GM12878 (cell line): Measurements from ENCODE around the gene BPGM. TPM values are rescaled to one million over a fixed set of nuclear protein-coding genes. Genes with fewer than 3 reads are reported as not detected.

Experiments
- ATAC-seq: fragments of 200-7000 bp; cut with Tn5 transposase; 3 replicates; pipeline ENCODE4 v1.9.1; 2020; ENCODE audit warnings: mild to moderate bottlenecking, moderate library complexity
- BruUV-seq: library from RNA; stranded (reverse); fragments of 400-500 nt; replicated peaks from 2 replicates; lab custom pipeline; 2021; lab: Mats Ljungman, UMichigan
- CTCF ChIA-PET: fragments of 300-600 bp; sonication (Branson Sonifier 250); formaldehyde crosslinking; extraction: SDS; loops from one replicate; lab custom pipeline; 2021; ENCODE audit warnings: inconsistent platforms; lab: Yijun Ruan, JAX
- POLR2A ChIA-PET: fragments of 350-600 bp; formaldehyde crosslinking; extraction: SDS; loops from one replicate; lab custom pipeline; 2021; ENCODE audit warnings: inconsistent platforms; lab: Charles Lee
- RAD21 ChIA-PET: fragments of 300-600 bp; sonication (Branson Sonifier 250); formaldehyde crosslinking; loops from one replicate; lab custom pipeline; 2023; ENCODE audit warnings: antibody characterized with exemption; ENCODE audit not compliant: unreplicated experiment; lab: Charles Lee
- SMC1A ChIA-PET: fragments of 300-600 bp; sonication (Branson Sonifier 250); formaldehyde crosslinking; loops from one replicate; lab custom pipeline; 2023; ENCODE audit not compliant: unreplicated experiment, uncharacterized antibody; lab: Charles Lee
- DNase-seq: peaks from one replicate; pipeline ENCODE4 v3.0.0-alpha.2; 2011; ENCODE audit warnings: low read depth, low spot score
- FAIRE-seq: peaks from 3 replicates; lab custom pipeline; 2011; peaks lifted over from hg19 to GRCh38; lab: Jason Lieb, UNC
- H2AFZ ChIP-seq: 2 replicates; pipeline ENCODE4 v1.6.0; 2011; ENCODE audit warnings: low read depth, low read length, control low read depth; ENCODE audit not compliant: control insufficient read depth
- H3K27ac ChIP-seq: 2 replicates; pipeline ENCODE4 v1.5.1; 2011; ENCODE audit warnings: control low read depth; ENCODE audit not compliant: control insufficient read depth, insufficient read depth
- H3K27me3 ChIP-seq, 2 experiments: replicated peaks in 1 of 2; 2 replicates each; pipeline versions ENCODE4 v1.6.0 to v1.6.1; 2011; ENCODE audit warnings: low read length in 1 of 2; ENCODE audit not compliant: control insufficient read depth in 2 of 2, insufficient read depth in 2 of 2
- H3K36me3 ChIP-seq, 2 experiments: 2 replicates each; pipeline ENCODE4 v1.5.1; 2011; ENCODE audit warnings: low read length in 1 of 2; ENCODE audit not compliant: control insufficient read depth in 2 of 2, insufficient read depth in 2 of 2
- H3K4me1 ChIP-seq: 2 replicates; pipeline ENCODE4 v1.6.1; 2011; ENCODE audit warnings: mild to moderate bottlenecking, low read length, moderate library complexity, mixed read lengths; ENCODE audit not compliant: control insufficient read depth, insufficient read depth
- H3K4me2 ChIP-seq: 2 replicates; pipeline ENCODE4 v1.6.0; 2011; ENCODE audit warnings: control low read depth; ENCODE audit not compliant: control insufficient read depth, insufficient read depth
- H3K4me3 ChIP-seq: fragments of 200-600 bp; sonication (generic); 2 replicates; pipeline ENCODE4 v1.5.1; 2016
- H3K79me2 ChIP-seq: 2 replicates; pipeline ENCODE4 v1.6.0; 2011; ENCODE audit warnings: low read length; ENCODE audit not compliant: control insufficient read depth, insufficient read depth
- H3K9ac ChIP-seq: 2 replicates; pipeline ENCODE4 v1.8.0; 2011; ENCODE audit warnings: low read length, control low read depth, mixed read lengths; ENCODE audit not compliant: control insufficient read depth, insufficient read depth
- H3K9me3 ChIP-seq: replicated peaks from 3 replicates; pipeline ENCODE4 v1.5.1; 2011; ENCODE audit warnings: mild to moderate bottlenecking, low read length; ENCODE audit not compliant: control insufficient read depth, insufficient read depth
- H4K20me1 ChIP-seq: 2 replicates; pipeline ENCODE4 v1.6.0; 2011; ENCODE audit not compliant: control insufficient read depth, insufficient read depth
- CREB1 ChIP-seq: IDR thresholded peaks from 2 replicates; pipeline ENCODE4 v1.6.1; 2012; ENCODE audit warnings: low read depth, mild to moderate bottlenecking, inconsistent platforms
- KDM1A ChIP-seq: fragments of 200-600 bp; sonication (generic); IDR thresholded peaks from 2 replicates; pipeline ENCODE4 v1.6.1; 2016; ENCODE audit warnings: borderline replicate concordance
- NR2C1 ChIP-seq: fragments of 450-650 bp; IDR thresholded peaks from 2 replicates; pipeline ENCODE4 v1.6.1; 2017; ENCODE audit warnings: antibody characterized with exemption, mild to moderate bottlenecking, moderate library complexity
- RAD51 ChIP-seq: fragments of 450-650 bp; IDR thresholded peaks from 2 replicates; pipeline ENCODE4 v1.6.1; 2016; ENCODE audit warnings: moderate library complexity, mild to moderate bottlenecking, inconsistent platforms
- SMC3 ChIP-seq: IDR thresholded peaks from 2 replicates; pipeline ENCODE4 v1.6.1; 2011; ENCODE audit warnings: low read length, improper control_type of control experiment, borderline replicate concordance
- SUZ12 ChIP-seq: fragments of 200-600 bp; sonication (generic); IDR thresholded peaks from one replicate; pipeline ENCODE4 v1.6.1; 2018; ENCODE audit warnings: antibody characterized with exemption, mild to moderate bottlenecking; ENCODE audit not compliant: unreplicated experiment
- WGBS: methylation state at CpG from one replicate; pipeline ENCODE4 v1.1.6; 2016; ENCODE audit warnings: low lambda C conversion rate; ENCODE audit not compliant: insufficient replicate concordance, insufficient coverage; ENCODE audit errors: missing lambda C conversion rate; 5-methylcytosine and 5-hydroxymethylcytosine counted together
- in situ Hi-C: fragments of 300-500 bp; cut with MboI; formaldehyde crosslinking; loops from 9 replicates; pipeline ENCODE4 v1.14.3; 2018; ENCODE audit warnings: mixed read lengths
- intact Hi-C: fragments of 100-400 bp; cut with micrococcal nuclease; formaldehyde crosslinking; loops from one replicate; pipeline ENCODE4 v1.14.2; 2022; ENCODE audit not compliant: unreplicated experiment
- polyA plus RNA-seq, 11 experiments: library from polyadenylated mRNA; depleted of rRNA in 4 of 11; unstranded in 6 of 11; stranded (reverse) in 5 of 11; fragments of >200 nt; fragmentation: Nextera tagmentation in 4 of 11; fragmentation: Illumina TruSeq in 1 of 11; extraction: Ambion mirVana in 4 of 11; extraction: Trizol in 1 of 11; gene quantifications; 1 replicate in 1 of 11; 2 replicates in 10 of 11; pipeline versions ENCODE4 v1.2.1 to v1.2.3, GENCODE V29; 2011 to 2016; ENCODE audit warnings: inconsistent platforms in 2 of 11, missing spikeins in 2 of 11, low read depth in 1 of 11
- total RNA-seq, 4 experiments: library from RNA; depleted of rRNA in 3 of 4; stranded (reverse); fragments of >200 nt in 3 of 4; fragmentation: Illumina TruSeq in 1 of 4; extraction: Trizol in 1 of 4; gene quantifications; 2 replicates each; pipeline versions ENCODE4 v1.2.1 to v1.2.3, GENCODE V29; 2013 to 2021
- TF ChIP-seq, protein P1 (sequence below): fragments of 450-650 bp; IDR thresholded peaks from 2 replicates; pipeline ENCODE4 v1.6.1; 2016; ENCODE audit warnings: mild to moderate bottlenecking
- TF ChIP-seq, protein P2 (sequence below): IDR thresholded peaks from 2 replicates; pipeline ENCODE4 v1.6.1; 2012; ENCODE audit warnings: mild to moderate bottlenecking, low read depth, low read length

BPGM gene
- total and polyA plus RNA-seq, 10 of the 15 experiments (the other 5 are each of a cell fraction or from before 2014, with no cell fraction given) = 9.0 to 20.1 (median 15.2) TPM

DNA sequence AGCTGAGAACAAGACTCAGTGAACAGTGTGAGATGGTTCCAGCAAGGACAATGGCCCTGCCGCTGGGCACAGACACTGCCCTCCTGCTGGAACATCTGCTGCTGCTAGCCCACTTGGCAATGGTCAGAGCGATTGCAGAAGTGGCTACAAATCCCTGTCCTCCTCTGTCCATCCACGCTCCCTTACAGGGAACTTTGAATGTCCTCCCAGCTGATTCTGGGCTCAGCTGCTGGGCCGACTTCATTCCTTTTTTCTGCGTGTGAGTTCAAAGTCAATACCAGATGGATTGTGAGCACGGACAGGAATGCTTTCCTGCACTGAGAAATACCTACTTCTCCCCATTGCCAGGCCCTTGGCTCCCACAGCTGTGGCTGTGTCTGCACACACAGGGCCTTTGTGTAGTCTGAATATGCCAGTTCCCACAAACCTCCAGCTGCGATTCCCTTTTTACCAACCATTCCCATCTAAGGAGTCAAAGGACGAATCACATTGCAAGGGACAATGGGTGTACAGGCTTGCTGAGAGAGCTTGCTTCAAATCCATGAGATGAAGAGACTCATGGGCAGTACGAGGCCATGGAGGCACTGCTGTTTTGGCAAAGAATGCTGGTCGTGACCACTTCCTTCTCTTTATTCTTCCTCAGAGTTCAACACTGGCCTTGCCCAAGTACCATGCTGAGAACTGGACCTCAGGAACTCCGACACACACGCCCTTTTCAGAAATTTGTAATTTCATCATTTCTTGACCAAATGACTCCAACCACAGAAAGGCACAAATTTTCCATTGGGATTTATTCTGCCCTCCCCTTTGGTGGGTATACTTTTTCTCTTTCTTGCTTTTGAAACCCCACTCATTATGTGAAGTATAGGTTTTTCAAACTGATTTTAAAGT is 44.2 kb downstream of the BPGM start:
- SMC1A ChIA-PET = interaction anchor here (0.5 to 2.9 kb wide), 18 partner anchors 11 to 308 kb away, joined by 3 to 41 read pairs (median 4); partner anchors contain the start of gene BPGM

DNA sequence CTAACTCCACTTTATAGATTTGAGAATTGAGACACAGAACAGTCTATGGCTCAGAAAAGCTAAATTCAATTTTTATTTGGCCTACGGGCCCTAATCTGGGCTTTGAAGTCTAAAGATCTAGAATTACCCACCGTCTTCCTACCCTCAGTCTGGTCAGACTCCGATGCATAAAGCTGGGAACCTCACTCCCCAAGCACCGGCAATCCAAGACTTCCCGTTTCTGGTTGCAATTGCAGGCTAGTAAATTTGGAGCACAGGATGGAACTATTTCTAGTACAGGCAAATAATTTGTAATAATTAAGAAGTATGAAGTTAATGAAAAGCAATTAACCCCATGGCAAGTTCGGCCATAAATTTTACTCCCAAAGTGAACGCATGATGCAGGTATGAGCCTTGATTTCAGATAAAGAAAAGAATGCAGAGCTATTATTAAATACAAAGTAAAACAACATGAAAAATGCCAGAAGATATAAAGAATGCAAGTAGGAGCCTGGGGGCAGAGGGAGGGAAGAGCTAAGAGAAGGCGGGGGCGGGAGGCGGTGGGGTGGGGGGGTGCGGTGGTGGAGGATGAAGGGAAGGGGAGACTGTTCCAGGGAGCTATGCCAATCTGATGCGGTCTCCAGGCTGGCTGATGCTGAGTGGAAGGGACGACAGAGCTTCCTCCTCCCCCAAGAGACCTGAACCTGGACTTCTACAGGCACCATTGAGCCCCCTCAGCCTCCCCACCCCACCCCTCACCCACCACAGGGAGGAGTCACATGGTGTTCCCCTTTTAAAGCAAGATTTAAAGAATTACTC is 45.1 kb downstream of the BPGM start:
- Histone ChIP-seq H3K9ac (no peak overlapping the region), H3K4me1 (no peaks in the 10 kb centered on the region), H2AFZ (no peak overlapping the region), H3K4me2 (no peak overlapping the region), H4K20me1 (no peaks in the 10 kb centered on the region), H3K79me2 (no peaks in the 10 kb centered on the region), H3K4me3 (no peak overlapping the region), H3K27me3 (peaks cover 0 to 2% of the 10 kb centered on the region in 2 experiments; a peak in 1 of 4 replicates), H3K9me3 (no peaks in the 10 kb centered on the region), H3K27ac (no peak overlapping the region), H3K36me3 (no peaks in the 10 kb centered on the region)
- SMC1A ChIA-PET = interaction anchor here (0.5 to 1.2 kb wide), 3 partner anchors 32 to 220 kb away, joined by 3 read pairs; no protein-coding TSS in a partner anchor
- no peak for ATAC-seq
- no peak for DNase-seq
- RAD21 ChIA-PET = interaction anchor here (1.0 kb wide), 1 partner anchor 251 kb away, joined by 3 read pairs; no protein-coding TSS in a partner anchor
- WGBS = 48% methylated on average over 9 of the region's 13 CpGs
- intact Hi-C loops (no loop called here), in situ Hi-C loops (no loop called here)
- CTCF ChIA-PET = interaction anchor here (0.9 to 5.7 kb wide), 6 partner anchors 11 to 478 kb away, joined by 4 to 32 read pairs (median 8); no protein-coding TSS in a partner anchor
- FAIRE-seq = no peak
- BruUV-seq = no TSS peak
- POLR2A ChIA-PET = interaction anchor here (0.6 kb wide), 1 partner anchor 43 kb away, joined by 3 read pairs; no protein-coding TSS in a partner anchor
- TF ChIP-seq KDM1A = no peak
- no peak for TF ChIP-seq NR2C1
- TF ChIP-seq SUZ12 = no peak
- no peak for TF ChIP-seq RAD51
- TF ChIP-seq, protein P1, sequence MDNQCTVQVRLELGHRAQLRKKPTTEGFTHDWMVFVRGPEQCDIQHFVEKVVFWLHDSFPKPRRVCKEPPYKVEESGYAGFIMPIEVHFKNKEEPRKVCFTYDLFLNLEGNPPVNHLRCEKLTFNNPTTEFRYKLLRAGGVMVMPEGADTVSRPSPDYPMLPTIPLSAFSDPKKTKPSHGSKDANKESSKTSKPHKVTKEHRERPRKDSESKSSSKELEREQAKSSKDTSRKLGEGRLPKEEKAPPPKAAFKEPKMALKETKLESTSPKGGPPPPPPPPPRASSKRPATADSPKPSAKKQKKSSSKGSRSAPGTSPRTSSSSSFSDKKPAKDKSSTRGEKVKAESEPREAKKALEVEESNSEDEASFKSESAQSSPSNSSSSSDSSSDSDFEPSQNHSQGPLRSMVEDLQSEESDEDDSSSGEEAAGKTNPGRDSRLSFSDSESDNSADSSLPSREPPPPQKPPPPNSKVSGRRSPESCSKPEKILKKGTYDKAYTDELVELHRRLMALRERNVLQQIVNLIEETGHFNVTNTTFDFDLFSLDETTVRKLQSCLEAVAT = no peak
- no peak for TF ChIP-seq CREB1
- TF ChIP-seq, protein P2, sequence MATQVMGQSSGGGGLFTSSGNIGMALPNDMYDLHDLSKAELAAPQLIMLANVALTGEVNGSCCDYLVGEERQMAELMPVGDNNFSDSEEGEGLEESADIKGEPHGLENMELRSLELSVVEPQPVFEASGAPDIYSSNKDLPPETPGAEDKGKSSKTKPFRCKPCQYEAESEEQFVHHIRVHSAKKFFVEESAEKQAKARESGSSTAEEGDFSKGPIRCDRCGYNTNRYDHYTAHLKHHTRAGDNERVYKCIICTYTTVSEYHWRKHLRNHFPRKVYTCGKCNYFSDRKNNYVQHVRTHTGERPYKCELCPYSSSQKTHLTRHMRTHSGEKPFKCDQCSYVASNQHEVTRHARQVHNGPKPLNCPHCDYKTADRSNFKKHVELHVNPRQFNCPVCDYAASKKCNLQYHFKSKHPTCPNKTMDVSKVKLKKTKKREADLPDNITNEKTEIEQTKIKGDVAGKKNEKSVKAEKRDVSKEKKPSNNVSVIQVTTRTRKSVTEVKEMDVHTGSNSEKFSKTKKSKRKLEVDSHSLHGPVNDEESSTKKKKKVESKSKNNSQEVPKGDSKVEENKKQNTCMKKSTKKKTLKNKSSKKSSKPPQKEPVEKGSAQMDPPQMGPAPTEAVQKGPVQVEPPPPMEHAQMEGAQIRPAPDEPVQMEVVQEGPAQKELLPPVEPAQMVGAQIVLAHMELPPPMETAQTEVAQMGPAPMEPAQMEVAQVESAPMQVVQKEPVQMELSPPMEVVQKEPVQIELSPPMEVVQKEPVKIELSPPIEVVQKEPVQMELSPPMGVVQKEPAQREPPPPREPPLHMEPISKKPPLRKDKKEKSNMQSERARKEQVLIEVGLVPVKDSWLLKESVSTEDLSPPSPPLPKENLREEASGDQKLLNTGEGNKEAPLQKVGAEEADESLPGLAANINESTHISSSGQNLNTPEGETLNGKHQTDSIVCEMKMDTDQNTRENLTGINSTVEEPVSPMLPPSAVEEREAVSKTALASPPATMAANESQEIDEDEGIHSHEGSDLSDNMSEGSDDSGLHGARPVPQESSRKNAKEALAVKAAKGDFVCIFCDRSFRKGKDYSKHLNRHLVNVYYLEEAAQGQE = no peak

More for the DNA sequence above, 44.2 kb downstream of the BPGM start:
- H3K9me3 ChIP-seq = no peaks in the 10 kb centered on the region
- no peaks in the 10 kb centered on the region for H3K4me1 ChIP-seq
- no peak overlapping the region for H3K4me3 ChIP-seq
- H3K4me2 ChIP-seq = no peak overlapping the region
- CTCF ChIA-PET = interaction anchor here (0.8 to 5.7 kb wide), 31 partner anchors 11 to 644 kb away, joined by 3 to 32 read pairs (median 4); partner anchors contain the start of gene CYREN
- ATAC-seq (no peak), DNase-seq (no peak), FAIRE-seq (no peak)
- WGBS = 44% methylated on average over 12 of the region's 12 CpGs
- POLR2A ChIA-PET = interaction anchor here (0.6 kb wide), 1 partner anchor 42 kb away, joined by 3 read pairs; no protein-coding TSS in a partner anchor
- in situ Hi-C loops = no loop called here
- no peak for TF ChIP-seq SMC3
- TF ChIP-seq, all 136 proteins: peak for 0
- intact Hi-C loops = no loop called here
- no peaks in the 10 kb centered on the region for H3K36me3 ChIP-seq
- peaks cover 0 to 2% of the 10 kb centered on the region in 2 experiments; a peak in 1 of 4 replicates for H3K27me3 ChIP-seq
- BruUV-seq = no TSS peak
- RAD21 ChIA-PET = interaction anchor here (0.7 to 2.3 kb wide), 14 partner anchors 10 to 296 kb away, joined by 3 to 15 read pairs (median 5); partner anchors contain the start of gene AGBL3
- H4K20me1 ChIP-seq = no peaks in the 10 kb centered on the region
- no peak overlapping the region for H2AFZ ChIP-seq
- no peak overlapping the region for H3K27ac ChIP-seq
- H3K9ac ChIP-seq = no peak overlapping the region
- H3K79me2 ChIP-seq = no peaks in the 10 kb centered on the region
